NCI-H128 (cell line): ENCODE measurements around the gene PRDM12.

Experiments
- DNase-seq: peaks from one replicate; lab custom pipeline; 2025; ENCODE audit not compliant: unreplicated experiment; lab: John Stamatoyannopoulos, UW

PRDM12 gene

GRCh38 chr9:130714586-130715110 lies 50.3 kb downstream of the PRDM12 start:
- no peak for DNase-seq

- DNase-seq, result no peak
Measured at GRCh38 chr9:130715270-130715669, 50.9 kb downstream of the PRDM12 start.

GRCh38 chr9:130718562-130718961 lies 54.2 kb downstream of the PRDM12 start:
- no peak for DNase-seq

- no peak for DNase-seq
Measured at GRCh38 chr9:130720762-130721161, 56.4 kb downstream of the PRDM12 start.

- DNase-seq, result no peak
Measured at GRCh38 chr9:130728721-130729120, 64.3 kb downstream of the PRDM12 start.

- no peak for DNase-seq
Measured at GRCh38 chr9:130729145-130729544, 64.8 kb downstream of the PRDM12 start.

GRCh38 chr9:130731355-130731754 lies 67.0 kb downstream of the PRDM12 start:
- no peak for DNase-seq

GRCh38 chr9:130732136-130732535 lies 67.7 kb downstream of the PRDM12 start:
- no peak for DNase-seq
